NCI-H1417 treated with DMSO at 0.1 percent for 48 hours (cell line): ENCODE measurements around the gene CYP24A1.

Experiments used
- DNase-seq: peaks from one replicate; lab custom pipeline; 2025; lab: John Stamatoyannopoulos, UW

The CYP24A1 gene

GRCh38 chr20:54174457-54175175 is 830 bp upstream of the CYP24A1 start:
- no peak for DNase-seq

- DNase-seq: no peak
Observed at GRCh38 chr20:54172856-54173652, 732 bp downstream of the CYP24A1 start.

GRCh38 chr20:54172532-54172855 is 1.3 kb downstream of the CYP24A1 start:
- no peak for DNase-seq

GRCh38 chr20:54170963-54171362 is 2.8 kb downstream of the CYP24A1 start:
- DNase-seq: no peak

GRCh38 chr20:54170026-54170471 is 3.7 kb downstream of the CYP24A1 start:
- no peak for DNase-seq

- DNase-seq: no peak
Observed at GRCh38 chr20:54168961-54169862, 4.6 kb downstream of the CYP24A1 start.

- no peak for DNase-seq
Observed at GRCh38 chr20:54167909-54168872, 5.6 kb downstream of the CYP24A1 start.

GRCh38 chr20:54166987-54167662 is 6.7 kb downstream of the CYP24A1 start:
- DNase-seq: no peak

- DNase-seq: no peak
Observed at GRCh38 chr20:54165803-54166202, 8.0 kb downstream of the CYP24A1 start.

GRCh38 chr20:54165014-54165413 is 8.8 kb downstream of the CYP24A1 start:
- DNase-seq: no peak

GRCh38 chr20:54163402-54163801 is 10.4 kb downstream of the CYP24A1 start:
- no peak for DNase-seq

GRCh38 chr20:54162378-54163009 is 11.3 kb downstream of the CYP24A1 start:
- no peak for DNase-seq

GRCh38 chr20:54161821-54162149 is 12.0 kb downstream of the CYP24A1 start:
- no peak for DNase-seq

- no peak for DNase-seq
Observed at GRCh38 chr20:54161008-54161820, 12.6 kb downstream of the CYP24A1 start.

- no peak for DNase-seq
Observed at GRCh38 chr20:54160065-54161007, 13.4 kb downstream of the CYP24A1 start.

GRCh38 chr20:54158856-54159418 is 14.8 kb downstream of the CYP24A1 start:
- DNase-seq: no peak

GRCh38 chr20:54158226-54158625 is 15.6 kb downstream of the CYP24A1 start:
- no peak for DNase-seq
